Measurements from ENCODE around the gene MEDAG. TPM values are rescaled to one million over a fixed set of nuclear protein-coding genes. Genes with fewer than 3 reads are reported as not detected.
A peak's percentile ranks its signal among the peaks of the same experiment; 100 is the strongest.

The MEDAG gene
- total RNA-seq, 1 donor from 2014 or later, result 7.2 TPM

DNA sequence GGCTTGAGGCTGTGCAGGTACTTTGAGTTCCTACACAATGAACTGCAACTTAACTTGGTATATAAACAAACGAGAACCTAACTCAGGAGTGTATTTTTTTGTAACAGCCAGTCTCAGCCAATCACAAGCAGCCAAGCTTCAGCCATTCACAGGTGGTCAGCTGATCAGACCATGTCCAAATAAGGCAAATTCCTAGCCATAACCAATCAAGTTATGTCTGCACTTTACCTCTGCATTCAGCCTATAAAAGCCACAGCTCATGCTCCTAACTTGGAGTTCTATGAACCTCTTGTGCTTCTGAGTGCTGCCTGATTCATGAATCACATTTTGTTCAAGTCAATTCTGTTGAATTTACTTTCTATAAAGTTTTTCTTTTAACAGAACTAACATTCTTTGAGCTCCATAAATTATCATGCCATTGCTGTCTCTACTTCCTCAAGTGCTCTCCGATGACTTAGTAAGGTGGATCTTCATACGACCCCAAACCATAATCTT is 16.8 kb upstream of the MEDAG start:
- Histone ChIP-seq H3K4me3 (no peak overlapping the region), H3K36me3 (no peaks in the 10 kb centered on the region), H3K9me3 (no peaks in the 10 kb centered on the region), H3K27ac (no peak overlapping the region), H3K4me1 (no peaks in the 10 kb centered on the region), H3K27me3 (ENCODE audit: low read depth) (no peaks in the 10 kb centered on the region)
- TF ChIP-seq CTCF (IDR thresholded peaks at IDR 0.05), result no peak
- ATAC-seq (no peak), DNase-seq (no peak)
- intact Hi-C loops (cut with DNase I), result no loop called here

DNA sequence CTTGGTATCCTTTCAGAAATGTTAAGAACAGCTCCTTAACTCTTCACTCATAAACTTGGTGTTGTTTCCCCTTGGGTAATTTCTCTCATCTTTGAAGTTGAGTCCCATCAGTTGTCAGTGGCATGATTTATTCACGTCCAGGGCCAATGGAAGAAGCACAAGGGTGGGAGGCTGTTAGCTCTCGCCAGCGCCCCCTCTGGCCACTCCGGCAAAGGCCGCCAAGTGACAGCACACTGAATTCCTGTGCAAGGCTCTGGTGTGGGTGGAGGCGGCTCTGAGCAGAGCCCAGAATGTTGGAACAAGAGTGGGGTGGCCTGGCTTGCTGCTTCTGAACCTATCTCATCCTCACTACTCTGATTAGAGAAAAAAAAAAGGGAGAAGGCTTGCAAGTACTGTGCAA is 13.1 kb upstream of the MEDAG start:
- no peak for DNase-seq
- Histone ChIP-seq H3K4me1 (no peaks in the 10 kb centered on the region), H3K4me3 (no peak overlapping the region), H3K36me3 (no peaks in the 10 kb centered on the region), H3K9me3 (no peaks in the 10 kb centered on the region), H3K27ac (no peak overlapping the region), H3K27me3 (ENCODE audit: low read depth) (no peaks in the 10 kb centered on the region)
- intact Hi-C loops (cut with DNase I), result no loop called here
- no peak for ATAC-seq
- TF ChIP-seq CTCF (IDR thresholded peaks at IDR 0.05), result peak; percentile 18

- Histone ChIP-seq H3K4me1 (peaks cover 9% of the 10 kb centered on the region), H3K36me3 (no peaks in the 10 kb centered on the region), H3K27ac (no peak overlapping the region), H3K27me3 (ENCODE audit: low read depth) (no peaks in the 10 kb centered on the region), H3K9me3 (no peaks in the 10 kb centered on the region), H3K4me3 (no peak overlapping the region)
- intact Hi-C loops (cut with DNase I), result no loop called here
- TF ChIP-seq CTCF (IDR thresholded peaks at IDR 0.05), result no peak
- DNase-seq, result no peak
- no peak for ATAC-seq
Measured at GRCh38 chr13:30895773-30896172, 10.3 kb upstream of the MEDAG start.

- DNase-seq (no peak), ATAC-seq (no peak)
- Histone ChIP-seq H3K9me3 (no peaks in the 10 kb centered on the region), H3K4me1 (peaks cover 9% of the 10 kb centered on the region), H3K27ac (no peak overlapping the region), H3K27me3 (ENCODE audit: low read depth) (no peaks in the 10 kb centered on the region), H3K4me3 (no peak overlapping the region), H3K36me3 (no peaks in the 10 kb centered on the region)
- intact Hi-C loops (cut with DNase I), result no loop called here
- no peak for TF ChIP-seq CTCF (IDR thresholded peaks at IDR 0.05)
Measured at GRCh38 chr13:30898070-30898469, 8.0 kb upstream of the MEDAG start.

- no peak for TF ChIP-seq CTCF (IDR thresholded peaks at IDR 0.05)
- Histone ChIP-seq H3K9me3 (no peaks in the 10 kb centered on the region), H3K36me3 (no peaks in the 10 kb centered on the region), H3K27ac (peak overlapping the region; percentile 32), H3K4me1 (peaks cover 9% of the 10 kb centered on the region), H3K4me3 (no peak overlapping the region), H3K27me3 (ENCODE audit: low read depth) (no peaks in the 10 kb centered on the region)
- DNase-seq (no peak), ATAC-seq (peak; percentile 68 to 82)
- intact Hi-C loops (cut with DNase I), result no loop called here
Measured at GRCh38 chr13:30898678-30899241, 7.3 kb upstream of the MEDAG start.
